Fibroblast of the conjunctiva (primary cell): Measurements from ENCODE around the gene MICALL2.
"Not testable (repeated sequence)": the region's sequence is repeated elsewhere in the genome, so short reads cannot be mapped to it uniquely, and the experiment has no call there.

Source experiments
- DNase-seq: peaks from one replicate; pipeline ENCODE4 v3.0.0-alpha.2; 2010; ENCODE audit warnings: low read depth

Gene MICALL2

GRCh38 chr7:1447551-1448244 is 11.6 kb downstream of the MICALL2 start:
- DNase-seq = no peak

- no peak for DNase-seq
Measured at GRCh38 chr7:1447112-1447511, 12.2 kb downstream of the MICALL2 start.

GRCh38 chr7:1446620-1447032 is 12.6 kb downstream of the MICALL2 start:
- no peak for DNase-seq

GRCh38 chr7:1446026-1446425 is 13.2 kb downstream of the MICALL2 start:
- not testable (repeated sequence) for DNase-seq

GRCh38 chr7:1445341-1445740 is 13.9 kb downstream of the MICALL2 start:
- no peak for DNase-seq

- DNase-seq = no peak
Measured at GRCh38 chr7:1444925-1445322, 14.3 kb downstream of the MICALL2 start.

GRCh38 chr7:1444214-1444924 is 14.9 kb downstream of the MICALL2 start:
- no peak for DNase-seq

- not testable (repeated sequence) for DNase-seq
Measured at GRCh38 chr7:1443587-1444200, 15.6 kb downstream of the MICALL2 start.

- DNase-seq = no peak
Measured at GRCh38 chr7:1442355-1443124, 16.7 kb downstream of the MICALL2 start.

- no peak for DNase-seq
Measured at GRCh38 chr7:1441615-1442354, 17.5 kb downstream of the MICALL2 start.

GRCh38 chr7:1440620-1441019 is 18.6 kb downstream of the MICALL2 start:
- no peak for DNase-seq

GRCh38 chr7:1439373-1440363 is 19.6 kb downstream of the MICALL2 start:
- no peak for DNase-seq

- DNase-seq = no peak
Measured at GRCh38 chr7:1438821-1439220, 20.4 kb downstream of the MICALL2 start.

- no peak for DNase-seq
Measured at GRCh38 chr7:1438208-1438607, 21.1 kb downstream of the MICALL2 start.

- no peak for DNase-seq
Measured at GRCh38 chr7:1437155-1437880, 22.0 kb downstream of the MICALL2 start.

- no peak for DNase-seq
Measured at GRCh38 chr7:1436608-1437007, 22.7 kb downstream of the MICALL2 start.

GRCh38 chr7:1434891-1435670 is 24.2 kb downstream of the MICALL2 start:
- DNase-seq = no peak

- DNase-seq = no peak
Measured at GRCh38 chr7:1434165-1434718, 25.0 kb downstream of the MICALL2 start.
